ENCODE results near the gene ST8SIA5.

The ST8SIA5 gene

DNA sequence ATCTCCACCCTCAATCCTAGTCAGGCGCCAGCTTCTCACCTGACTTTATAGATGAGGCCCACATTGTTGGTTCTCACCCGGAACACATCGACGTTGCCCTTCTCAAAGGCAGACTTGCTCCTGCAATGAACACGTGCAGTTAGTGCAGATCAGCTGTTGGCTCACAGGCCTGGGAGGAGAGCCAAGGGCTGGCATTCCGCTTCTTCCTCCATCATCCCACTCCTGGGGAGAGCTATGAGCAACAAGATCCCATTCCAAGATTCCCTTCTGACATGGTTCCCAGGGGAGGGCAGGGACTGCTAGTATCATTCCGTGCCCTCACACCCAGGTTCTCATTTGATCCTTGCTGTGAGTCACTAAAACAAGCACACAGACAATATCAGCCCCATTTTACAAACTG lies 114.9 kb downstream of the ST8SIA5 start:
- H3K36me3 ChIP-seq (replicated peaks), result no peaks in the 10 kb centered on the region
- no peak for TF ChIP-seq CTCF (IDR thresholded peaks at IDR 0.05; ENCODE audit: low read depth, low read length, missing control alignments)
- H3K4me3 ChIP-seq (ENCODE audit: low read depth, low read length), result no peak overlapping the region
- in situ Hi-C loops (cut with HindIII; ENCODE audit: low pct_ligation_motif_present, low sequenced_read_pairs), result no loop called here
- no peak overlapping the region for H3K27ac ChIP-seq
- H3K27me3 ChIP-seq (replicated peaks), result no peaks in the 10 kb centered on the region
- no peak for DNase-seq

DNA sequence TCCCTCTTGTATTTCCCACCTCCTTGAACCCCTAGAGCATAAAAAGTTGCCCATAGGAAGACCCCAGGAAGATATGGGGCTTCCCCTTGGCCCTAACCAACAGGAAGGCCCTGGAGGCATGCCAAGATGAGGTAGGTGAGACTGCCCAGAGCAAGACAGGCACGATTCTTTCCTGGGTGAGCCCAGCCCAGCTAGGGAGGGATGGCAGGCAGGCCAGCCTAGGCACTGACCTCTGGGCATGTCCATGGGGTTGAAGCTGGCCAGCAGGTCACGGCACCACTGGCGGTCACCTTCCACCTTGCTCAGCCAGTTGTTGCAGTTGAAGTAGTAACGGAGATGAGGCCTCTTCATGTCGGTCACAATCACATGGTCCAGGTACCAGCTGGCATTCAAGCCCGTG lies 117.5 kb downstream of the ST8SIA5 start:
- in situ Hi-C loops (cut with HindIII; ENCODE audit: low pct_ligation_motif_present, low sequenced_read_pairs), result no loop called here
- no peak overlapping the region for H3K27ac ChIP-seq
- no peak overlapping the region for H3K4me3 ChIP-seq (ENCODE audit: low read depth, low read length)
- H3K36me3 ChIP-seq (replicated peaks), result no peaks in the 10 kb centered on the region
- no peak for TF ChIP-seq CTCF (IDR thresholded peaks at IDR 0.05; ENCODE audit: low read depth, low read length, missing control alignments)
- H3K27me3 ChIP-seq (replicated peaks), result no peaks in the 10 kb centered on the region
- DNase-seq, result no peak

- no peak for DNase-seq
- in situ Hi-C loops (cut with HindIII; ENCODE audit: low pct_ligation_motif_present, low sequenced_read_pairs), result no loop called here
- no peak overlapping the region for H3K4me3 ChIP-seq (ENCODE audit: low read depth, low read length)
- H3K27ac ChIP-seq, result no peak overlapping the region
- no peaks in the 10 kb centered on the region for H3K36me3 ChIP-seq (replicated peaks)
- H3K27me3 ChIP-seq (replicated peaks), result no peaks in the 10 kb centered on the region
- TF ChIP-seq CTCF (IDR thresholded peaks at IDR 0.05; ENCODE audit: low read depth, low read length, missing control alignments), result no peak
Observed at GRCh38 chr18:46636040-46636630, 120.7 kb downstream of the ST8SIA5 start.

GRCh38 chr18:46632401-46633071 lies 124.3 kb downstream of the ST8SIA5 start:
- no peak overlapping the region for H3K4me3 ChIP-seq (ENCODE audit: low read depth, low read length)
- no peaks in the 10 kb centered on the region for H3K27me3 ChIP-seq (replicated peaks)
- no peak overlapping the region for H3K27ac ChIP-seq
- TF ChIP-seq CTCF (IDR thresholded peaks at IDR 0.05; ENCODE audit: low read depth, low read length, missing control alignments), result no peak
- H3K36me3 ChIP-seq (replicated peaks), result no peaks in the 10 kb centered on the region
- no peak for DNase-seq
- in situ Hi-C loops (cut with HindIII; ENCODE audit: low pct_ligation_motif_present, low sequenced_read_pairs), result no loop called here

- TF ChIP-seq CTCF (IDR thresholded peaks at IDR 0.05; ENCODE audit: low read depth, low read length, missing control alignments), result no peak
- H3K36me3 ChIP-seq (replicated peaks), result no peaks in the 10 kb centered on the region
- no peak overlapping the region for H3K27ac ChIP-seq
- DNase-seq, result no peak
- H3K4me3 ChIP-seq (ENCODE audit: low read depth, low read length), result no peak overlapping the region
- in situ Hi-C loops (cut with HindIII; ENCODE audit: low pct_ligation_motif_present, low sequenced_read_pairs), result no loop called here
- no peaks in the 10 kb centered on the region for H3K27me3 ChIP-seq (replicated peaks)
Observed at GRCh38 chr18:46630991-46631390, 125.9 kb downstream of the ST8SIA5 start.

DNA sequence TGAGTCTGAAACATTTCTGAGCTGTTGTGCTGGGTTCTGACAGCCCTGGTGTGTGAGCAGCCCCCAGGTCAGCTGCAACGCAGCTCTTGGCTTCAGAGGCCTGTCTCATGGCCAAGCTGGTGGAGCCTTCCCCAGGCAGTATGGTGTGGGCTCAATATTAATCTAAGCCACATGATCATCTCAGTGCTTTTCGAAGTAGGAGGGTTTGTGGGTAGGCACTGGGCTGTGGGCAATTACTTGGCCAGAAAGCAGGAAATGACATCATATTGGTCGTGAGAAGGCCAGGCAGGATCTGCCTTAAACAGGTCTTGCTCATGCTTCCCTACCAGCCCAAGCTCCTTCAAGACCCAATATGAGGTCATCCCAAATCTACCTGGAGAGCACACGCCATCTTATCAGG lies 126.7 kb downstream of the ST8SIA5 start:
- in situ Hi-C loops (cut with HindIII; ENCODE audit: low pct_ligation_motif_present, low sequenced_read_pairs), result no loop called here
- no peak for TF ChIP-seq CTCF (IDR thresholded peaks at IDR 0.05; ENCODE audit: low read depth, low read length, missing control alignments)
- Histone ChIP-seq H3K27me3 (replicated peaks) (no peaks in the 10 kb centered on the region), H3K36me3 (replicated peaks) (no peaks in the 10 kb centered on the region), H3K27ac (no peak overlapping the region), H3K4me3 (ENCODE audit: low read depth, low read length) (no peak overlapping the region)
- no peak for DNase-seq
